Activated CD4-positive, alpha-beta T cell treated with anti-CD3 and anti-CD28 coated beads, Interleukin-2, amount 10 ng/mL, durations not matched to agents 7 days and 5 days (primary cell): ENCODE data around the gene FAM200A. TPM values are rescaled to one million over a fixed set of nuclear protein-coding genes. Genes with fewer than 3 reads are reported as not detected.
"Not testable (repeated sequence)": the region's sequence is repeated elsewhere in the genome, so short reads cannot be mapped to it uniquely, and the experiment has no call there.

Source experiments
- CTCF ChIA-PET: fragments of 350-600 bp; sonication (Branson Sonifier 250); formaldehyde crosslinking; loops from one replicate; lab custom pipeline; 2021; ENCODE audit warnings: antibody characterized with exemption; lab: Charles Lee
- POLR2A ChIA-PET: fragments of 350-600 bp; sonication (Branson Sonifier 250); formaldehyde crosslinking; loops from one replicate; lab custom pipeline; 2021; ENCODE audit warnings: antibody characterized with exemption; lab: Charles Lee
- DNase-seq: peaks from one replicate; pipeline ENCODE4 v3.0.0-alpha.2; 2020
- H3K27ac Mint-ChIP-seq: one replicate; pipeline ENCODE4 v1.8.0; 2021; ENCODE audit warnings: mild to moderate bottlenecking, moderate library complexity, mixed read lengths
- H3K27me3 Mint-ChIP-seq: one replicate; pipeline ENCODE4 v1.8.0; 2021; ENCODE audit warnings: mixed read lengths
- H3K36me3 Mint-ChIP-seq: one replicate; pipeline ENCODE4 v1.8.0; 2021; ENCODE audit warnings: low read depth, mixed read lengths
- H3K4me1 Mint-ChIP-seq: one replicate; pipeline ENCODE4 v1.8.0; 2021; ENCODE audit warnings: mixed read lengths
- H3K4me3 Mint-ChIP-seq: one replicate; pipeline ENCODE4 v1.8.0; 2021; ENCODE audit warnings: mild to moderate bottlenecking, moderate library complexity, mixed read lengths
- H3K9me3 Mint-ChIP-seq: one replicate; pipeline ENCODE4 v1.8.0; 2021; ENCODE audit warnings: mixed read lengths
- total RNA-seq, 2 experiments: library from RNA; stranded (reverse); gene quantifications; one replicate each; pipeline ENCODE4 v1.2.3, GENCODE V29; 2021

FAM200A gene
- total RNA-seq, 2 experiments from 2014 or later, result 4.9 to 5.4 TPM

GRCh38 chr7:99525713-99526440 lies 26.0 kb downstream of the FAM200A start:
- ChIA-PET CTCF (interaction anchor here (0.7 to 2.5 kb wide), 5 partner anchors 8 to 311 kb away, joined by 3 to 7 read pairs (median 4); partner anchors contain the start of gene ZNF655), POLR2A (no interaction called here)
- Mint-ChIP-seq H3K9me3 (peaks cover 19% of the 10 kb centered on the region), H3K27ac (peak overlapping the region; percentile 65), H3K4me3 (no peak overlapping the region), H3K27me3 (no peaks in the 10 kb centered on the region), H3K36me3 (peaks cover 67% of the 10 kb centered on the region), H3K4me1 (no peaks in the 10 kb centered on the region)
- DNase-seq, result peak; percentile 22

- Mint-ChIP-seq H3K27ac (no peak overlapping the region), H3K9me3 (peaks cover 1% of the 10 kb centered on the region), H3K36me3 (peaks cover 50% of the 10 kb centered on the region), H3K27me3 (no peaks in the 10 kb centered on the region), H3K4me1 (no peaks in the 10 kb centered on the region), H3K4me3 (no peak overlapping the region)
- CTCF ChIA-PET, result interaction anchor here (1.8 kb wide), 1 partner anchor 13 kb away, joined by 5 read pairs; no protein-coding TSS in a partner anchor
- no peak for DNase-seq
- POLR2A ChIA-PET, result no interaction called here
These were observed 30.5 kb downstream of the FAM200A start for GRCh38 chr7:99521399-99521798.

GRCh38 chr7:99514050-99514449 lies 37.9 kb downstream of the FAM200A start:
- ChIA-PET CTCF (interaction anchor here (1.2 to 1.8 kb wide), 5 partner anchors 9 to 43 kb away, joined by 3 to 6 read pairs (median 6); partner anchors contain the start of genes ZKSCAN5 and ZNF394), POLR2A (no interaction called here)
- no peak for DNase-seq
- Mint-ChIP-seq H3K4me1 (peaks cover 8% of the 10 kb centered on the region), H3K36me3 (peaks cover 48% of the 10 kb centered on the region), H3K9me3 (no peaks in the 10 kb centered on the region), H3K27me3 (no peaks in the 10 kb centered on the region), H3K4me3 (no peak overlapping the region), H3K27ac (peak overlapping the region; percentile 13)

- ChIA-PET CTCF (interaction anchor here (1.5 to 2.1 kb wide), 2 partner anchors 10 to 53 kb away, joined by 4 to 6 read pairs; partner anchors contain the start of gene ZNF655), POLR2A (no interaction called here)
- H3K27ac Mint-ChIP-seq, result peak overlapping the region; percentile 99
- peaks cover 21% of the 10 kb centered on the region for H3K36me3 Mint-ChIP-seq
- no peaks in the 10 kb centered on the region for H3K27me3 Mint-ChIP-seq
- peaks cover 29% of the 10 kb centered on the region for H3K4me1 Mint-ChIP-seq
- H3K9me3 Mint-ChIP-seq, result no peaks in the 10 kb centered on the region
- H3K4me3 Mint-ChIP-seq, result peak overlapping the region; percentile 92
- DNase-seq, result no peak
These were observed 46.6 kb downstream of the FAM200A start for GRCh38 chr7:99505324-99505662.

- Mint-ChIP-seq H3K4me3 (peak within 1 kb of the TSS; percentile 92), H3K27ac (peak within 1 kb of the TSS; percentile 99), H3K4me1 (peaks cover 29% of the 10 kb centered on the region), H3K36me3 (peaks cover 23% of the 10 kb centered on the region), H3K9me3 (no peaks in the 10 kb centered on the region), H3K27me3 (no peaks in the 10 kb centered on the region)
- POLR2A ChIA-PET, result no interaction called here
- peak; percentile 98 for DNase-seq
- CTCF ChIA-PET, result interaction anchor here (0.7 to 2.1 kb wide), 7 partner anchors 9 to 698 kb away, joined by 3 to 6 read pairs (median 4); partner anchors contain the start of gene ZNF655
These were observed 47.2 kb downstream of the FAM200A start, which contains the start of gene ZKSCAN5 for GRCh38 chr7:99504603-99505323. ZKSCAN5 (plus strand) TSS chr7:99504662; CDS start chr7:99506045, 1,383 bp downstream.

- CTCF ChIA-PET, result interaction anchor here (0.7 to 2.1 kb wide), 7 partner anchors 9 to 698 kb away, joined by 3 to 6 read pairs (median 4); partner anchors contain the start of gene ZNF655
- POLR2A ChIA-PET, result no interaction called here
- Mint-ChIP-seq H3K27me3 (no peaks in the 10 kb centered on the region), H3K4me3 (peak overlapping the region; percentile 92), H3K27ac (peak overlapping the region; percentile 99), H3K4me1 (peaks cover 31% of the 10 kb centered on the region), H3K9me3 (no peaks in the 10 kb centered on the region), H3K36me3 (peaks cover 23% of the 10 kb centered on the region)
- DNase-seq, result no peak
These were observed 47.7 kb downstream of the FAM200A start for GRCh38 chr7:99504281-99504602.

GRCh38 chr7:99501236-99501635 lies 50.7 kb downstream of the FAM200A start:
- POLR2A ChIA-PET, H3K9me3 Mint-ChIP-seq, DNase-seq, H3K27me3 Mint-ChIP-seq: not testable (repeated sequence)
- H3K27ac Mint-ChIP-seq, result peak overlapping the region; percentile 41
- peaks cover 34% of the 10 kb centered on the region for H3K36me3 Mint-ChIP-seq
- H3K4me3 Mint-ChIP-seq, result peak overlapping the region; percentile 100
- H3K4me1 Mint-ChIP-seq, result peaks cover 35% of the 10 kb centered on the region
- CTCF ChIA-PET, result interaction anchor here (1.0 to 2.9 kb wide), 2 partner anchors 13 to 56 kb away, joined by 3 to 6 read pairs; no protein-coding TSS in a partner anchor

GRCh38 chr7:99500637-99501009 lies 51.3 kb downstream of the FAM200A start:
- DNase-seq, result no peak
- ChIA-PET CTCF (interaction anchor here (2.9 kb wide), 1 partner anchor 13 kb away, joined by 6 read pairs; no protein-coding TSS in a partner anchor), POLR2A (interaction anchor here (1.0 to 1.1 kb wide), 2 partner anchors 57 to 58 kb away, joined by 3 to 4 read pairs; partner anchors contain the start of gene ZNF655)
- Mint-ChIP-seq H3K27ac (peak overlapping the region; percentile 100), H3K9me3 (peaks cover 8% of the 10 kb centered on the region), H3K36me3 (peaks cover 33% of the 10 kb centered on the region), H3K4me1 (peaks cover 28% of the 10 kb centered on the region), H3K4me3 (peak overlapping the region; percentile 100), H3K27me3 (no peaks in the 10 kb centered on the region)

GRCh38 chr7:99499721-99500636 lies 51.9 kb downstream of the FAM200A start, which contains the start of gene ZNF394:
ZNF394 (minus strand) TSS chr7:99500281; CDS start chr7:99500093, 188 bp downstream.
- Mint-ChIP-seq H3K27ac (peak within 1 kb of the TSS; percentile 100), H3K27me3 (no peaks in the 10 kb centered on the region), H3K4me1 (peaks cover 25% of the 10 kb centered on the region), H3K36me3 (peaks cover 39% of the 10 kb centered on the region), H3K9me3 (peaks cover 8% of the 10 kb centered on the region), H3K4me3 (peak within 1 kb of the TSS; percentile 100)
- peak; percentile 95 for DNase-seq
- POLR2A ChIA-PET, result interaction anchor here (0.7 to 1.1 kb wide), 3 partner anchors 19 to 58 kb away, joined by 3 to 4 read pairs (median 3); partner anchors contain the start of gene ZNF655
- CTCF ChIA-PET, result interaction anchor here (0.6 to 2.9 kb wide), 5 partner anchors 10 to 41 kb away, joined by 3 to 6 read pairs (median 4); no protein-coding TSS in a partner anchor

- peak overlapping the region; percentile 100 for H3K4me3 Mint-ChIP-seq
- peaks cover 25% of the 10 kb centered on the region for H3K4me1 Mint-ChIP-seq
- ChIA-PET POLR2A (interaction anchor here (0.7 kb wide), 1 partner anchor 19 kb away, joined by 3 read pairs; no protein-coding TSS in a partner anchor), CTCF (interaction anchor here (0.8 to 1.2 kb wide), 3 partner anchors 9 to 26 kb away, joined by 3 to 4 read pairs (median 3); no protein-coding TSS in a partner anchor)
- peak; percentile 40 for DNase-seq
- H3K36me3 Mint-ChIP-seq, result peaks cover 44% of the 10 kb centered on the region
- H3K27ac Mint-ChIP-seq, result peak overlapping the region; percentile 100
- no peaks in the 10 kb centered on the region for H3K27me3 Mint-ChIP-seq
- peaks cover 9% of the 10 kb centered on the region for H3K9me3 Mint-ChIP-seq
These were observed 52.6 kb downstream of the FAM200A start for GRCh38 chr7:99499371-99499720.

- peak overlapping the region; percentile 100 for H3K4me3 Mint-ChIP-seq
- H3K9me3 Mint-ChIP-seq, result peaks cover 17% of the 10 kb centered on the region
- peaks cover 52% of the 10 kb centered on the region for H3K36me3 Mint-ChIP-seq
- no peaks in the 10 kb centered on the region for H3K27me3 Mint-ChIP-seq
- H3K27ac Mint-ChIP-seq, result peak overlapping the region; percentile 100
- POLR2A ChIA-PET, result interaction anchor here (0.6 kb wide), 1 partner anchor 41 kb away, joined by 3 read pairs; no protein-coding TSS in a partner anchor
- H3K4me1 Mint-ChIP-seq, result peaks cover 25% of the 10 kb centered on the region
- CTCF ChIA-PET, result interaction anchor here (1.4 to 1.6 kb wide), 2 partner anchors 12 to 25 kb away, joined by 6 read pairs; no protein-coding TSS in a partner anchor
- no peak for DNase-seq
These were observed 53.4 kb downstream of the FAM200A start for GRCh38 chr7:99498546-99498944.
